GM19099 (cell line): Measurements from ENCODE around the gene SNAI3.

Experiments used
- POLR2A ChIP-seq: IDR thresholded peaks from 3 replicates; pipeline ENCODE4 v1.6.1; 2011; ENCODE audit warnings: low read depth; ENCODE audit not compliant: insufficient read length; ENCODE audit errors: extremely low read depth

The SNAI3 gene

DNA sequence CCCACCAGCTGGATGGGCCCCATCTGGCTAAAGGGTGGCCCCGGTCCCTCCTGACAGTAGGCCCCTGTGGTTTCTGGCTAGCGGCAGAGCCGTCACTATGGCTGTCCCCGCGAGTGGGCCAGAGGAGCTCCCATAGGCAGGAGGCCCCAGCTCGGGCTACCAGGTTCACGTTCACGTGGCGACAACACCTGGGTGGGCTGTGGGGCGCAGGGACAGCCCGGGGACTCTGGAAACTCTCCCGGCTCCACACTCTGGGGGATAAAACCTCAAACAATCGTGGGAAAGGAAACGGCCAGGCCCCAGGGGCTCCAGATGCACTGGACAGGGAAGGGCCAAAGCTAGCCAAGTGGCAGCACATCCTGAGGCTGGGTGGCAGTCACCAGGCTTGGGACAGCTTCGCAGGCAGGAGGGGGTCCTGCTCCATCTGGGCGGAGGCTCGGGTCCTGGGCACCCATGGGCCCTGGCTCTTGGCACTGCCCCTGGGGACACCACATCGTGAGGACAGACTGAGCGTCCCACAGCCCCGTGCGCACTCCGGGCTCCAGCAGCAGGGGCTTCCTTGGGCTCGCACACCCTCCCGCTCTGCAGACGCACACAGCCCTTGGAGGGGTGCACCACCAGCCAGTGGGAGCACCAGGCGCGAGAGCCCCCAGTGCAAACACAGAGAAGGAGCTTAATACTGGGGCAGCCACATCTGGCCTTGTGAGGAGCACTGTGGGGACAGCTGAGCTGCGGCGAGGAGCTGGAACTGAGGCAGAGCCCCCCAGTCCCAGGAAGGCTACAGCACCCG, 15.5 kb upstream of the SNAI3 start:
- no peak for TF ChIP-seq POLR2A

DNA sequence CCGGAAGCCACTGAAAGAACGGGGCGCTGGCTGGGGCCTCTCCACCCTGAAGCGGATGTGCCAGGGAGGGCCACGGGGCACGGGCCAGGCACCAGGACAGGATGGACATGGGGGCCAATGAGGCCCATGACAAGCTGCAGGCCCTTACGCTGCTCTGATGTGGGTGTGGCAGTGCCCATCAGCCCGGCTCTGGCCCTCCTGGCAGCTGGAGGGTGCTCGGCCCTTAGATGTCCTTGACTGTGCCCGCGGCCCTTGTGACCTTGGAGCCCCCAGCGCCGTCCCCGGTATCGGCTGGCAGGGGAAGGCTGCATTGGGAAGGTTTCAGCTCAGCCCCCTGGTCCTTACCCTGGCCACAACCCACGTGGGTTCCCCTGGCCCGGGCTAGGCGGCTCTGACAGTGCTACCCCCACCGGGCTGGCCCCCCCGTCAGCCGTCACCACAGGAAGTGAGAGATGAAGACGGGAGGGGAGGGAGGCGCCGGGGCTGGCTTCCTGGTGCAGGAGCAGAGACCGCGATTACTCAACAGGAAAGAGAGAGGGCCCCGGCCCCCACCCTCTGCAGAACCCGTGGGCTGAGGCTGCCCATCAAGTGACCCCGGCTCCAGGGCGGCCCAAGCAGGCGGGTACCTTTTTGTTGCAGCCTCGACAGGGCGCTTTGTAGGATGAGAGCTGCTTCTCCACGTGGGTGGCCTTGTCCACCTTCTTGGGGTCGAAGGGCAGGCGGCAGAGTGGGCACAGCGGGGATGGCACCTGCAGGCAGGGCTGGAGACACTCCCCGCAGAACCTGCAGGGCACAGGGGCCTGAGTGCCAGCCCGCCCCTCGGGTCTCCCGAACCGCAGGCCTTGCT, 14.6 kb upstream of the SNAI3 start:
- peak; percentile 10 for TF ChIP-seq POLR2A

DNA sequence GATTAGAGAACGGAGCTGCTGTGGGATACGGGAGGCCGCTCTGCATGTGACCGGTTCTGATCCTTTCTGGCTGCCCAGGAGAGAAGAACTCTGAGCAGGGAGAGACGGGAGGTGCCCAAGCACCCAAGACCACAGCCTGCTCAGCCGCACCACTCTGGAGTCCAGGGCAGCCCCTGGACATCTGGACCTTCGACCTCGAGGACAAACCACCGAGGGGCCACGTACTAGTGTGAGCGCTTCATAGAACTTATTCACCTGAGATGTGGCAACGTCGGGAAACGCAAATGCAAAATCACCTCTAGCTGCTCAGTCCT, 14.0 kb upstream of the SNAI3 start:
- no peak for TF ChIP-seq POLR2A

DNA sequence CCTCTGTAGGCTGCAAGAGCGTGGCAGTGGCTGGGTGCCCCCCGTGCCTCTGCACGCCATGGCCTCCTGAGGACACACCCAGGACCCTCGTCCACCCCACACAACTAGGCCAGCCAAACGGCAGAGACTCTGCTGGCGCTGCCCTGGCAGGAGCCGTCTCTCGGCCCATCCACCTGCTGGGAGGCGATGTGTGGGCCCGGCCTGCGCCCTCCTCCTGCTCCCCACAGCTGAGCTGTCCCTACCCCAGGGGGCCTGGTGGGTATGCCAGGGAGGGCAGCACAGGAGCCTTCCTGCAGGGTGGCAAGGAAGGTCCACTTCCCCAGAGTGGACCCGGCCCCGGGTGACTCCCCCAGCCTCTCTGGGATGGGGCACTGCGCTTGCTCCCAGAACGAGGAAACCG, 12.9 kb upstream of the SNAI3 start:
- no peak for TF ChIP-seq POLR2A

DNA sequence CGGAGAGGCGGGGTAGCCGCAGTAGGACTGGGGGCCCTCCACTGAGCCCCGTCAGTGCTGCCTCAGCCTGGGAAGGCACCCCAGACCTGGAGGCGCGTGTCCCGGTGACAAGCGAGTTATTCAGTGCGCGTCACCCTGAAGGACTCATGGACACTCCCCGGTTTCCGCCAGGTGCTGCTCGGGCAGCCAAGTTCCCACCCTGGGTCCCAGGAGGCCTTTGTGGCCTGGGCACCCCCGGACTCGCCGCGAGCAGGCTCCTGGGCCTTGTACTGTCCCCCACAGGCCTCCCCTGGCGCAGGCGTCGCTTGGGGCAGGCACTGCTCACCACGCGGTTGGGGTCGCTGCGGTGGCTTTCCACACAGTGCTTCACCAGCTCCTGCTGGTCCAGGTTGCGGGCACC, 12.3 kb upstream of the SNAI3 start:
- no peak for TF ChIP-seq POLR2A

DNA sequence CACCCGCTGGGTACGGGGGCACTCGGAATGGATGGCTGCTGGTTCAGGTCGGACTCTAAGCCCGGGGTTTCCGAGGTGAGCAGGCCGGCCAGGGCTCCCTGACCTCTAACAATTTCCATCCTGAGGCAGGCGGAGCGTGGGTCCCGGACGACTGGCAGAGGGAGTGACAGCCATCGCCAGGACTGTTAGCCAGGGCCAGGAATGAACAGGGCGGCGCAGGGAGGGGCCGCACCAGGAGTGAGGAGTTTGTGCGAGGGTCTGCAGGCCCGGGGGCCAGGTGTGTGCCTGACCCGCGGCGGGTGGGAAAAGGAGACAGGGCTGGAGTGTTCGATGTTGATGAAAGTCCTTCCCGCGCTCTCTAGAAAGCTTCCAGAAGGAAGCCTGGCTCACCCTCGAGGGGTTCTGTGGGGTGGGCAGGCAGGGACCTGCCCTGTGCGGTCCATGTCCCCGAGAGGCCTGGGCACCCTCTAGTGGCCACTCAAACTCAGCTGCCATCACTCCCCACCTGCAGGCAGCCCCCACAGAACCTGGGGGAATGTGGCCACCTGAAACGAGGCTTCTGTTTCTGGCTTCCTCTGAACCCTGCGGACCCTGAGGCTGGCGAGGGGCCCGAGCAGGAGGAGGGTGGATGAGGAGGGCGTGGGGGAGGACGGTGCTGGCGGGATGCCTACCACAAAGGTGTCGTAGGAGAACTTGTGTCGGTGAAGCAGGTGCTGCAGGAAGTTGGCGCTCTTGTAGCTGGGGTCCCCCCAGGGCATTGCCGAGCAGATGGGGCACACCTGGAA, 11.7 kb upstream of the SNAI3 start:
- no peak for TF ChIP-seq POLR2A

DNA sequence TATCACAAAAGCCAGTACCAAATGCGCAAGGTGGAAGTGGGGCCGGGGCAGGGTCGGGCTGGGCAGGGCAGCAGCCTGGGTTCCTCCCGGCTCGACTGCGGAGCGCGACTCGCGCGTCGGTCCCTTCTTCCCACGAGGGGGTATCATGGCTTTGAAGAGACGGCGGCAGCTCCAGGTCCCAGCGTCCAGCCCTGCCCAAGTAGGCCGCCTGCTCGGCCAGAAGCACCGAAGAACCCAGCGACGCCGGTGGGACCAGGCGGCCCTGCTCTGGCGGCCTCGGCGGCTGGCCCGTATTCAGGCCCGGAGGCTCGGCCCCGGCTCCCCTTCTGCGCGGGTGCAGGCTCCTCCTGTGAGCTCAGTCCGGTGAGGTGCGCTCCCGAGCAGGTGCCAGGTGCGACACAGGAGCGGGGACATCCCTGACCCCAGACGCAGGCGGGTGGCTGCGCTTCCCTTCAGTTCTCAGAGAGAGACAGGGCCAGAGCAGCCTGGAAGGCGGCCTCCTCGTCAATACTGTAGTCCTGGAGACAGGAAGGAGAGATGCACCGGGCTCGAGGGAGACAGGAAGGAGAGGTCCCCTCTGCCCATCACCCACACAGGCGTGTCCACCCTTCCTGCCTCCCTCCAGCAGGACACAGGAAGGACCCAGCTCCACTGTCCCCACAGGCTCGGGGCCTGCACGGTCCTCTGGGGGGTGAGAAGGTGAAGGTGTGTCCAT, 11.0 kb upstream of the SNAI3 start:
- TF ChIP-seq POLR2A: no peak

DNA sequence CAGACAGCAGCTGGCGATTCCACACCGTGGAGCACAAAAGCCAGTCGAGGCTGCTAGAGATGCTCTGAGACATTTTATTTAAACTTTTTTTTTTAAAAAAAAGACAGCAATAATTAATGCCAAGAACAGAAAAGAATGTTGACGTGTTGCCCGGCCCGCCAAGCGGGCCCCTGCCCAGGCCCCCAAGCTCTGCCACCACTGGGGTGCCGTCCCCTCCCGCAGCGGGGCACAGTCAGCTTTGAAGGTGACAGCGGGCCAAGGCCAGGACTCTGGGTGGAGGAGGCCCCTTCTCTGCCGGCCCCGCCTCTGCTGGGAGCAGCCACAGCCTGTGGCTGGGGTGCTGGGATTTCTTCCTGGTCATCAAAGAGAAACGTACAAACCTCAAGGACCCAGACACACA, 10.1 kb upstream of the SNAI3 start:
- no peak for TF ChIP-seq POLR2A

DNA sequence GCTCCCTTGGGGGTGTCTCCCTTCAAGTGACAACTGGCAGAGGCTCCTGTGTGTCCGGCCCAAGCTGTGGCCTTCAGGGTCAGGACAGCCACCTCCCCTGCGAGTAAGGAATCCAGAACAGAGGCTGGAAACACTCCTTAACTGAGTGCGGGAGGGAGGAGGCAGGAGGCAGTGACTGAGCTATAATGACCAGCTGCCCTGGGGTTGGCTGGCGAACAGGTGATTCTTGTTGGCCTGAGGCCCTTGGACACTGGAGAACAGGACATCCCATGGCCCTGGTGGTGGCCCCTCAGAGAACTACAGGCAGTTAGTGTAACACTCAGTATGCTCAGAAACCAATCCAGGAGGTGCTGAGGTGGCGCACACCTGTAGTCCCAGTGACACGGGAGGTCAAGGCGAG, 9.4 kb upstream of the SNAI3 start:
- TF ChIP-seq POLR2A: no peak

DNA sequence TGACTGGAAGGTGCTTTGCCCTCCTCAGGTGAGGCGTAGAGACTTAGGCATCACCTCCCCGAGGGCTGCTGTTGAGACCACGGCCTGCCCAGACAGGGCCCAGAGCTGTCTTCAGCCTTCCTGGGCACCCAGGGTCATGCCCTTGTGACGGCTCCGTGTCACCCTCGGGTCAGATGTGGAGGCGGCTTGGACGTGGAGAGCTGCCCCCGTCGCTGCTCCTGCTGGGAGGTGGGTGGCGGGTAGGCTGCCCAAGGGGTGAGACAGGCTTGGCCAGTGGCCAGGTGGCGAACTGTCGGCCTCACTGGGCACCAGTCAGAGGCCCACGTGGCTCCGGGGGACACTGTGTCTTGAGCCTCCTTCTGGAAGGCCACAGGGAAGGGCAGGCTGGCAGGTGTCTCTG, 8.9 kb upstream of the SNAI3 start:
- TF ChIP-seq POLR2A: no peak

DNA sequence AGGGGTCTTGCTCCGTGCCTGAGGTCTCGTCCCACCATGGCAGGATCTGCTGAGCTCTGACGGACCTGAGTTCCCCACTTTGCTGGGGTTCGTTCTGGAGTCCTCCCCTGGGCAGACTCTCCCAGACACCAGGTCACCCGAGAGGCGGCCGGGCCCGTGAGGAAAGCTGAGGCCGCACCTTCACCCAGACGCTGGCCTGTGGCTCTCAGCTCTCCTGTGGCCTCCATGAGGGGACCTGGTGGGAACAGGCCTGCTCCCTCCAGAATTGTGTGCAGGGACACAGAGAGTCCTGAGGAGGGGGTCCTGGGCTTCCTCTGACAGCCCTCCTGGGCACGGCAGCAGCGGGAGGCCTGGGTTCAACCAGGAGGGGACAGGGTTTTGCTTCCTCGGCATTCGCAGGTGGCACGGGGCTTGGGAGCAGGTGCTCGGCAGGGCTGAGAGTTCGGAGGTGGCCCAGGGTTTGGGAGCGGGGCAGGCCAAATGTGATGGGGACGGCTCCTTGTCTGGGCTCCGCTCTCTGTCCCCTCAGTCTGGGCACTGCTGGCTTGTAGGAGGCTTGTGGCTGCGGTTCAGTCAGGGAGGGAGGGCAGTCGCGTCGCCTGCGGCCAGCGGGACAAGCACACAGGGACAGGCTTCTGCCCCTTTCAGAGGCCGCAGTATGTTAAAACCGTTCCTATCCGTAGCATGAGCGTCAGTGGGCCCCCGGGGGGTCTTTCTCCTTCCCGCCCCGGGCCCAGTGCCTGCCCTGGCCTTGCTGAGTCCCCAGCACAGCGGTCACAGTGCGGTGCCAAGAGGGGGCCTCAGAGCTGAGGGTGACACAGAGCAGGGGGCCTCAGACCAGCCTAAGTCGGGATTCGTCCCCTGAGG, 8.1 kb upstream of the SNAI3 start:
- no peak for TF ChIP-seq POLR2A

DNA sequence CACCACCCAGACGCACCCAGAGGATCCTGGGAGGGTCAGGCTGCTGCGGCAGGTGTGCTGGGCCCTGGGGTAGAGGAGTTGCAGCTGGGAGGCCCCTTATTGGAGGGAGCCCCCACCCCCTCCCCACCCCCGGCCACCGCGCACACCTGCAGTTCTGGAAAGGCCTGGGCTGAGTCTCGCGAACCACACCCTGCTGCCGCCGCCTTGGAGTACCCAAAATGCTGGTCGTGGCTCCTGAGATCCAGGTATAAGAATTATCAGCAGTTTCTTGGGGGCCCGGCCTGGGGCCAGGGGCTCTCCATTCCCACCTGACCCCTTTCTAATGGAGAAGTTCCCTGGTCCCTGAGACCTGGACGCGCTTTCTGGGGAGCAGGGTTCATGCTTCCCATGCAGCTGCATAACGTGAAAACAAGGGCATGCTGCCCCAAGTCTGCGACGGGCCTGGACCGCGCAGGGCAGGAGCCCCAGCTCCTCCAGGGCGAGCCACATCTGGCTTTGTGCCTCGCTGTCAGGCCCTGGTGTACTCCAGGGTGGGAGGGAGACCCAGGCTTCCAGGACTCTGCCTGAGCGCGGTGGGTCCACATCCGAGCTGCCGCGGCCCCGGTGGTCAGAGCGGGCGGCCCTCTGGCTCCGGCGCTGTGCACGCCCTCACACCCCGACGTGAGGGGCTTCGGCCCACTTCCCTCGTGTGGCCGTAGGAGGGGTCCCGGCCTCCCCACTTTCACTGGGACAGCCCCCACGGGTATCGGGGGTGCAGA, 7.3 kb upstream of the SNAI3 start:
- TF ChIP-seq POLR2A: no peak

DNA sequence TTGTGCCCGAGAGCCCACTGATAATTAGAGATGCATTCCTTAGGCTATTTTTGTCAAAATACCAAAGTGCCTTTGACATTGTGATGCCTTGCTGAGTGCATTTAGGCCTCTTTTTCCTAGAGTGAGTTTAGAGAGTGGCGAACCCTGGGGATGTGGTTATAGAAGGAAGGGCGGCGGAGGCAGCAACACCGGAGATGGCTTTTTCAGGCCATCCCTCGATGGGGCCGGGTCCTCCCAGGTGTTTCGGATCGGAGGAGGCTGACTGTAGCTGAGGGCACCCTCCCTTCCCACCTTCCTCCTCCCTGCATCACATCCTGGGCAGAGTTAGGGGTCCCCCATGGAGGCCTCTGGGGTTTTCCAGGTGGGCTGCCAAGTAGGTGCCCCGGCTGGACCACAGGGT, 6.6 kb upstream of the SNAI3 start:
- no peak for TF ChIP-seq POLR2A

DNA sequence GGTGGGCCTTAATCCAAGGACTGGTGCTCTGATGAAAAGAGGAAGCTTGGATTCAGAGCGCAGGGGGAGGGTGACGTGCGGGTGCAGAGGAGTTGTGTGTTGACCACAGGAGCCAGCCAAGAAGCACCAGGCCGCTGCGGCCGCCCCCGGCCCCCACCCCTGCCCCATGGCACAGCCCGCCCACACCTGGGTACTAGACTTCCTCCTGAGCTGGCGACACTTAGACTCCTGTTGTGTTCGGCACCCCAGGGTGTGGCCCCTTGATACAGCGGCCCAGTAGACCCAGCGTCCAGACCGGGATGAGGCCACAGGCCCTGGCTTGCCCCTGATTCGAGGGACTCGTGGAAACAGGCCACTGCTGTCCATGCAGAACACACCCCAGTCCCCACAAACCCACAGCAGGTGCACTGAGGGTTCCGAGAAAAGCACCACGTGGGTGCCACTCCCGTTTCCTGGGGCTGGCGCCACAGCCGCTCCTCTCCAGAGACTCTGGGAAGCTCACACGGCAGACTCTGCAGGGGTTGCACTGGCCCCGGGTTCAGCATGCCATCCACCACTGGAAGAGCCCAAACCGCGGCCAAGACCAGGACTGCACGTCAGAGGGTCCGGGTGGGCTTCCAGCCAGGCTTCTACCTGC, 5.7 kb upstream of the SNAI3 start:
- TF ChIP-seq POLR2A: no peak
